ENCODE results near the gene SERPINE3. TPM values are rescaled to one million over a fixed set of nuclear protein-coding genes. Genes with fewer than 3 reads are reported as not detected.

SERPINE3 gene
- polyA plus RNA-seq, 1 of the 3 experiments (the other 2 are of a cell fraction), result not detected

- POLR2A ChIA-PET, result no interaction called here
- H4K20me1 ChIP-seq (ENCODE audit: insufficient read depth), result 0 out of 2 replicates have a peak, but pooled peaks cover 4% of the 10 kb centered on the region
- H3K36me3 ChIP-seq (replicated peaks in 1 of 2; ENCODE audit: control insufficient read depth in 1 of 2, insufficient read depth in 2 of 2, low read length in 1 of 2), result peaks cover 24 to 33% of the 10 kb centered on the region in 2 experiments
- peaks cover 67% of the 10 kb centered on the region for H3K79me2 ChIP-seq (ENCODE audit: insufficient read depth)
- TF ChIP-seq GATA2 (CRISPR knock-in tag; IDR thresholded peaks at IDR 0.05) (no peak), MXI1 (IDR thresholded peaks at IDR 0.05; ENCODE audit: low read depth, low read length) (no peak), NFIC (IDR thresholded peaks at IDR 0.05; ENCODE audit: borderline replicate concordance) (no peak), FOSL2 (IDR thresholded peaks at IDR 0.05; ENCODE audit: borderline replicate concordance, low read depth) (no peak), POLR2AphosphoS5 (IDR thresholded peaks at IDR 0.05; ENCODE audit: low read depth, low read length) (no peak), SIN3A (IDR thresholded peaks at IDR 0.05; ENCODE audit: borderline replicate concordance, low read depth, low read length) (no peak), ELF1 (IDR thresholded peaks at IDR 0.05) (no peak), SMC3 (IDR thresholded peaks at IDR 0.05; ENCODE audit: low read depth, low read length) (no peak), TEAD4 (IDR thresholded peaks at IDR 0.05; ENCODE audit: borderline replicate concordance, insufficient read depth) (no peak), EP300 (IDR thresholded peaks at IDR 0.05; ENCODE audit: borderline replicate concordance in 1 of 2, low read depth in 1 of 2, low read length in 1 of 2) (no peak), USF1 (IDR thresholded peaks at IDR 0.05; ENCODE audit: borderline replicate concordance, low read depth) (no peak), USF2 (IDR thresholded peaks at IDR 0.05; ENCODE audit: borderline replicate concordance, low read depth, low read length) (no peak), RXRA (IDR thresholded peaks at IDR 0.05; ENCODE audit: borderline replicate concordance, low read depth) (no peak), FOXM1 (IDR thresholded peaks at IDR 0.05; ENCODE audit: low read depth) (no peak), TCF12 (IDR thresholded peaks at IDR 0.05) (no peak), CHD2 (IDR thresholded peaks at IDR 0.05; ENCODE audit: low read length, partially characterized antibody) (no peak)
- H3K27ac ChIP-seq (ENCODE audit: low read depth in 2 of 2, low read length in 1 of 2), result no peak overlapping the region
- no peaks in the 10 kb centered on the region for H3K9me3 ChIP-seq
- no peak overlapping the region for H3K4me3 ChIP-seq (ENCODE audit: low read depth in 2 of 2, low read length in 1 of 2)
- H3K4me1 ChIP-seq (ENCODE audit: control insufficient read depth in 1 of 2, insufficient read depth in 2 of 2, low read depth in 1 of 2, low read length in 1 of 2), result no peaks in the 10 kb centered on the region; a peak in 1 of 4 replicates
- peaks cover 5% of the 10 kb centered on the region for H3F3A ChIP-seq (replicated peaks; ENCODE audit: insufficient read depth)
- WGBS (ENCODE audit: low lambda C conversion rate), result 97% methylated on average over 3 of the region's 3 CpGs
- H3K9ac ChIP-seq, result no peak overlapping the region
- H2AFZ ChIP-seq (ENCODE audit: low read depth), result no peak overlapping the region
- no peaks in the 10 kb centered on the region for H3K9me2 ChIP-seq
- CTCF ChIA-PET, result no interaction called here
- H3K4me2 ChIP-seq, result no peak overlapping the region
- DNase-seq, result no peak
- H3K27me3 ChIP-seq (ENCODE audit: insufficient read depth), result no peaks in the 10 kb centered on the region
These were observed 72.9 kb downstream of the SERPINE3 start for GRCh38 chr13:51412431-51412830.

Small RNAs within 50 kb of the gene (small RNA-seq; reads per million reads assigned to genes)
- 0 reads per million in 7 experiments for gene MIR5693

Other genes with a start within 250 kb of the SERPINE3 start
- not detected in 2 replicates for gene C13orf42, start 228.4 kb upstream of the SERPINE3 start, polyA plus RNA-seq (2012; rRNA removed)
- 1.5 and 2.0 TPM in 2 replicates for gene FAM124A, start 117.3 kb upstream of the SERPINE3 start, polyA plus RNA-seq (2012; rRNA removed)
- gene INTS6, start 113.3 kb downstream of the SERPINE3 start, polyA plus RNA-seq (2012; rRNA removed), result 7.7 and 9.1 TPM in 2 replicates
- gene WDFY2, start 244.8 kb downstream of the SERPINE3 start, polyA plus RNA-seq (2012; rRNA removed), result 4.1 and 5.4 TPM in 2 replicates

Measured in SK-N-SH (cell line).